Stimulated activated CD4-positive, alpha-beta T cell treated with anti-CD3 and anti-CD28 coated beads, Interleukin-1b, Interleukin-23, amount 100 ng/mL, for 24 hours (primary cell): Measurements from ENCODE around the gene KCTD5.
"Not testable (repeated sequence)": the region's sequence is repeated elsewhere in the genome, so short reads cannot be mapped to it uniquely, and the experiment has no call there.

Experiments
- DNase-seq, 4 experiments: peaks; one replicate each; pipeline ENCODE4 v3.0.0-alpha.2; 2020; ENCODE audit warnings: low read depth in 4 of 4, low spot score in 1 of 4

Gene KCTD5

DNA sequence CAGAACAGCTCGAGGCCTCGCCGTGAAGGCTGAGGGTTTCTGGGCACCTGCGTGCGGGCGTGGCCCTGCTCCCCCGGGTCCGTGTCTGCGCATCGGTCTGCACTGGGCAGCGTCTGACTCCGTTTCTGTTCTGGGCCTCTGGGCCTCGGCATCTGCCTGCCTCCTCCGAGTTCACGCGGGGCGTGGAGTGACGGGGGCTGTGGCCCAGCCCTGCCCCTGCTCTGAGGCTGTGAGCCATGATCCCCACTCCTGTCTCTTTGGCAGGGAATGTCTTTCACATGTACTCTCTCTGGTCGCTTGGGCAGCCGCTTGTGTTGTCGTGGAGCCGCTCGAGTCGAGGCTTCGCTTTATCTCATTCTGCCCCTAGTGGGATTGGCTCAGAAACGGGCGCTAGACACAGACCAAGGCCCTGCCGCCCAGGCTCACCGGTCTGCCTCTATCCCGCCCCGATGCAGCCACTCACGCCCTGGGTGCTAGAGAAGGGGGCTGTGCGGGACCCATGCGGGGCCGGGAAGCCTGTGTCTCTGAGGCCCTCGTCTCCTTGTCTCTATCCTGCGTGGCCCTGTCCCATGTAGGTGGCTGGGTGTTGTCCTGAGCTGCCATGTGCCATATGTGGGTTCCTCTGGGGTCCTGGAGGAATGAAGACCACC, 14.4 kb downstream of the KCTD5 start:
- DNase-seq = not testable (repeated sequence)

DNA sequence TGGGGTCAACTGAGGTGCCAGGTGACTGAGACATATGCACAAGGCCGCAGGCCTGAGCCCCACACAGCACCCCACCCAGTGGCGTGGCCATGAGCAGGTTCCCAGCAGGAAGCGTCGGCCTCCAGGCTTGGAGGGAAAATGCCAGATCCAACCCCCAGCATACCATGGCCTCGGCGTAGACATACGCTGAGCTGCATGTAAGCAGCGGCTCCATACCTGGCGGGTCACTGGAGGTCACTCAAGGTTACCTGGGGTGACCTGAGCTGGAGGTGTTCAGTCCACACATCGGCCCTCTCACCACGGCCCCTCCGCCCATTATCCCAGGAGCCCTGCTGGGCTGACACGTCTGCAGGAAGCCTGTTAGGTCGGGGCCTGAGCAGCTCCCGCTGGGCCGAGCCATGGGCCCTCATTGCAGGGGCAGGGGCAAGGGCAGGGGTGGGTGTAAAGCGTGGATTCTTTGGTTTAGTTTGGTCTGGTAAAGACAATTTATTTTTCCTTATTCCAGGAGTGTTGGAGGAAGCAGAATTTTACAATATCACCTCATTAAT, 15.2 kb downstream of the KCTD5 start:
- no peak for DNase-seq

DNA sequence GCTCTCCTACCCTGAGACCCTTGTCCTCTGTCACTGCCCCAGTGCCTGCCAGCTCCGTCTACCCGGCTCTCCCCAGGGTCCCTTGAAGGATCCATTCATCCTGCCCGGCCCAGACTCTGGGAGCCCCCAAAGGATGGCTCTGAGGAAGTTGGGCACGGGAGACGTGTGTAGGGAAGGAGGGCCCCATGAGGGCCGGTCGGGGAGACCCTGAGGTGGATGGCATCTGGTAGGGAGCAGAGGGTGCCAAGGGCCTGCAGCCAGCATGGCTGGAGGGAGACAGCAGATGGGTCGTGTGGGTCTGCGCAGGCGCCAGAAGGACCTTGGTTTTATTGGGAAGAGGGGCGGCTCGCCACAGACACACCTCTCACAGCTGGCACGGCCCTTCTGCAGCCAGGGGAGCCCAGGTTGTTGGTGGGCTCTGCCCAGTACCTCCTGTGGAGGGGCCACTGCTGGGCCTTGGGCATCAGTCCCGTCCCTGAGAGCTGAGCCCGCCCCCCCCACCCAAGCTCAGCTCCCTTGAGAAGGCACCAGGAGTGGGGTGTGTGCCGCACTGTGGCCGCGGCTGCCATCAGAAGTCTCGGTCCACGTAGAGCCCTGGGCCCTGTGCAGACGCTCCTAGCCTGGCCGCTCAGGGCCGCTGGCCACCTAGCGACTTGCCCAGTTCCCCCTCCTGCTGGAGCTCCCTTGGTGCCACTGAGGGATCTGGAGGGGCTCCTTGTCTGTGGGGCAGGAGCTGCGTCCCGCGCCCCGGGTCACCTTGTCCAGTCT, 16.0 kb downstream of the KCTD5 start:
- DNase-seq = no peak

DNA sequence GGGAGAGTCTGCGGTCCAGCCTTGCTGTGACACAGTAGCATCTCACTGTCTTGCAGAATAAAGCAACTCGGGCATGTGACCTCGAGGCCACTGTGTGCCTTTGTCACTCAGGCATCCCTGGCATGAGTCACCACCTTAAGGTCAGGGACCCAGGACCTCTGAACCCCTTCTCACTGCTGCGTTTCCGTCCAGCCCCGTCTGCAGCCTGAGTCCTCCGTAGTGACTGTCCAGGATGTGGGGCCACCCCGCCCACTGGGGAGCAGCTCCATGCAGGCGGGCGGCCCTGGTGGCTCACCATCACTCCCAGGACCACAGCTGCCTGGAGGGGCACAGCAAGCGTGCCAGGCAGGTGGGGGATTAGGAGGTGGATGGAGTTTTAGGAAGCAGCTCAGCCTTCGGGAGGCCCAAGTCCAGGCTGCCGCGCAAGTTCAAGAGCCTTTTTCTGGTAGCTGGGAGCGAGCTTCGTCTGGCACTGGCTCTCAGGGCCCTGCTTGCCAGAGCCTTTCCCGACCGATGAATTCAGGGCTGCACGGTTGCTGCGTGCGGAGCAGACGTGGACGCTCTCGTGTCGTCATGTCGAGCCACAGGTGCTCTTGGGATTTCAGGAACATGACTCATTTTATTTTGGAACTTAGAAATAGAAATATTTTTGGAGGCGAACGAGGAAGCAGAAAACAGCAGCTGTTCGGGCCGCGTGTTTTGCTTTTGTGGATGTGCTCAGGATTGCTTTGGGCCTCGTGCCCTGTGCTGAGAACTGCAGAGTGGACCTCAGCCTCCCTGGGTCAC, 16.8 kb downstream of the KCTD5 start:
- DNase-seq = no peak

DNA sequence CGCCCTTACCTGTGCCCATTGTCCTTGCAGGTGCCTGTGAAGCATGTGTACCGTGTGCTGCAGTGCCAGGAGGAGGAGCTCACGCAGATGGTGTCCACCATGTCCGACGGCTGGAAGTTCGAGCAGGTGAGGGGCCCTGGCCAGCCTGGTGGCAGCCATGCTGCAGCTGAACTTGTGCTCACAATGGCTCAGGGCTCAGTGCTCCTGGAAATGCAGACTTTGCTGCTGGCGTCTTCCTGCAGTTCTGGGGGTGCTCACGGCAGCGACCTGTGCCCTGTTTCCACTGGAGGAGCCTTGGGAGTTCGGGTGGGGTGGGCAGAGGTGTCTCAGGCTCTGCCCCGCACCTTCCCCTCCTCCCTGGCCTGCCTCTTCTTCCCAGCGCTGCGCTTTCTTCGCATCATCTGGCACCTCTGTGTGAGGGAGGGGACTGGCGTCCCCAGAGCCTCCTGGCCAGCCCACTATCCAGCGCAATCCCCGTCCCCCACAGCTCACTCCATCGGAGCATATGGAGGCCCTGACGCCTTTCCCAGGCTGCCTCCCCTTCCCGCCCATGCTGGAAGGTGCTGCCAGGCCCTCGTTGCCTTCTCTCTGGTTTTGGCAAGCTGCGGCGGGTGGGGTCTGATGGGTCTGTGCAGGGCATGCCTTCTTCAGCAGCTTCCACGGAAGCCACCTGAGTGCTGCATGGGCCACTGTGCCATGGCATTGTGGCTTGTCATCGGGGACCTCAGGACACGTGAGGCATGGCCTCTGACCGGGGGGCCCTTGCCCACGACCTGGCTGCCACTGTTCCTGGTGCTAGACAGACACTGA, 17.7 kb downstream of the KCTD5 start:
- no peak for DNase-seq

DNA sequence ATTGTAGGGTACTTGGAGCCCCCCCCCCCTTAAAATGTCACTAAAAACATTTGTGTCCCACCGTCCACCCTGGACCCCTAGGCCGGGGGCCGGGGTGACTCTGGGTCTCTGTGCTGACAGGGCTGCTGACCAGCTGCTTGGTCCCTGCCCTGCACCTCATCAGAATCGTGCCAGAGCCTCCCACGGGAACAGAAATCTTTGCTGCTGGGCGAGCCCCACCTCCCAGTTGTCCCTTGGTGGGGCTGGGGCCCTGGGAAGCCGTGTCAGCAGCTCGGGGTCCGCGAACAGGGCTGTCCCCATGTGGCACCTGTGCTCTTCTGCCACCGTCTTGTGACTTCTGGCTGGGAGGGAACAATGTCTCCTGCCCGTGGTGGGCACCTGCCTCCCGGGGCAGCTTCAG, 18.5 kb downstream of the KCTD5 start:
- DNase-seq = no peak

DNA sequence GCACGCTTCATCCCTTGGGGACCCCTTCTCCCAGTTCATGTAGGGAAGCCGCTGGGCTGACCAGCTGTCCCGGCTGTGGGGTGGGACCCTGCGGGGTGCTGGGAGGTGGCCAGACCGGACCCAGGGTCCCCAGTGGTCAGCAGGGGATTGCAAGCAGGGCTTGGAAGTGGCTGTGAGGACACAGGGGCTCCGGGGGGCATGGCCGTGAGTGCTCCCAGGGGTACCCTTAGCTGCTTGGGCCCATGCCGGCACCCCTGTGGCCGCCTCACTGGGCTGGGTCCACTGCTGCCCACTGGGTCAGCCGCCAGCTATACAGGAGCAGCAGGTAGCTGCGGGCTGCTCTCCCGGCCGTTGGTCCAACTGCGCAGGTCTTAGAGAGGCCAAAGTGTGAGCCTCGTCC, 18.9 kb downstream of the KCTD5 start:
- no peak for DNase-seq

DNA sequence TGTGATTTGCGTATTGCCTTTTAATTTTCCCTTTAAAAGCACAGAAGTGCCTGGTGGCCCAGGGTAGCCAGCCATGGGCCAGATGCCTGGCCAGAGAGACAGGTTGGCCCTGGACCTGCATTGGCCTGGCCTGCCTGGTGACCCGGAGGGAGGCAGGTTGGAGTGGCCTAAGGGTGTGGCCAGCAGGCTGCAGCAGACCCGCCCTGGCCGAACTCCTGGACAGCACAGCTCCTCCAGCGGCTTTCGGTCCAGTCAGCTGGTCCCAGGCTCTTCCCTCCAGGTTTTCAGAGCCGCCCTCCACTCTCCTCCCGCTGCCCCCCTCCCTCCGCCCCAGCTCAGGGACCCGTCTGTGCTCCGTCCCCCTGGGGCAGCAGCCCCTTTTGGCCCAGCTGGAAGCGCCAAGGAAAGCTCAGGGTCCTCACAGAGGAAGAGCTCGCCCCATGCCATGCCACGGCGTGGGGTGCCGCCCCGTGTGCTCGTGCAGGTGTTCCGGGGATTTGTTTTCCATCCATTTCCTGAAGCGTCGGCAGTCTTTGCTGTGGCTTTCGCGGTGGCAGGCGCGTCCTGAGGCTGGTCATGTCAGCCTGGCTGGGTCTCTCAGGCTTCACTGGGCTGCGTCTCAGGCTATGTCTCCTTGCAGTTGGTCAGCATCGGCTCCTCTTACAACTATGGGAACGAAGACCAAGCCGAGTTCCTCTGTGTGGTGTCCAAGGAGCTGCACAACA, 19.6 kb downstream of the KCTD5 start:
- DNase-seq = no peak

DNA sequence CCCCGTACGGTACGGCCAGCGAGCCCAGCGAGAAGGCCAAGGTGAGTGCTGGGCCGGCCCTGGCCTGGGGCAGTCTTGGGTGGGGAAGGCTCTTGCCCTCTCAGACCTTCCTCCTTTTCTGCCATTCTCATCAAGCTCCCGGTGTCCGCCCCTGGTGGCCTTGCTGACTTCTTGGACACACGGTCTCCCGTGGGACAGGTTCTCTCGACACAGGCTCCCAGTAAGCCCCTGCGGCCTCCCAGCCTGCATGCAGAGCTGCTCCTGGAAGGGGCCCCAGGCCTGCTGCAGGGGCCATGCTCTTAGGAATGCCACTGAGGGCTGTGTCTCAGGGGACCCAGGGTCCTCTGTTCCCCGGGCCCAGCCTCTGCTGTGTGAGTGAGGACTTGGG, 20.1 kb downstream of the KCTD5 start:
- DNase-seq = no peak

DNA sequence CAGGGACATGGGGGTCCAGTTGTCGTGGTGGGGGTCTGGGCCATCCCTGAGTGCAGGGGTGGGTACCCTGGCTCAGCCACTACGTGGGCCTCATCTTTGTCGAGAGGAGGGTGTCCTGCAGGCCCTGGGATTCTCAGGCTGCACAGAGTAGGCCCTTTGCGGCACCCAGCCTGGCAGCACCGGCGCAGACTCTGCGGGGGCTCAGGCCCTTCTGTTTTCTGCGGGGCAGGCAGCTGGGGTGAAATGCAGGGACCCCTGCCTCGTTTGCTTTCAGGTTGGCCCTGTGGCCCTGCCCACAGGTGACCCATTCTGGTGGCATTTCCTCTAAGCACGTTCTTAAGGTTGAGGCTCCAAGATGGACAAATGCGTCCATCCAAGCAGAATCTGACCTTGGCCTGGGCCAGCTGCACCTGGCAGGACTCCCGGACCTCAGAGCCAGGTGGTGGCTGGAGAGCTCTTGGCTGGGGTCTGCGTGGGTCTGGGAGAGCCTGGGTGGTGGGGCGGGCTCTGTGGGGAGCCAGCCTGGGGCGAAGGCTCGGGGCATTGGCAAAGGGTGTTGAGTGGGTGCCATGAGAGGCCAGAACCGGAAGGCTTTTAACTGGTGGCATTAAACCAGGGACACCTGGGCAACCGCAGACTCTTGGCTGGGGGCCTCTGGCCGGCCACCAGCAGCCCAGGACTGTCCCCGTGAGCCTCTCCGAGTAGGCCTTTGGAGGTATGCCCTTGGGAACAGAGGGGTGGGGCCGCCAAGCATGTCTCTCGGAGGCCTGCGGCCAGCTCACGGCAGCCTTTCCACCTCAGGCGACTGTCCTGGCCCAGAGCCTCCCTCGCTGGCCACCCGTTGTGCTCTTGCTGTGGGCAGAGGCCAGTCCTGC, 20.8 kb downstream of the KCTD5 start:
- DNase-seq = no peak

DNA sequence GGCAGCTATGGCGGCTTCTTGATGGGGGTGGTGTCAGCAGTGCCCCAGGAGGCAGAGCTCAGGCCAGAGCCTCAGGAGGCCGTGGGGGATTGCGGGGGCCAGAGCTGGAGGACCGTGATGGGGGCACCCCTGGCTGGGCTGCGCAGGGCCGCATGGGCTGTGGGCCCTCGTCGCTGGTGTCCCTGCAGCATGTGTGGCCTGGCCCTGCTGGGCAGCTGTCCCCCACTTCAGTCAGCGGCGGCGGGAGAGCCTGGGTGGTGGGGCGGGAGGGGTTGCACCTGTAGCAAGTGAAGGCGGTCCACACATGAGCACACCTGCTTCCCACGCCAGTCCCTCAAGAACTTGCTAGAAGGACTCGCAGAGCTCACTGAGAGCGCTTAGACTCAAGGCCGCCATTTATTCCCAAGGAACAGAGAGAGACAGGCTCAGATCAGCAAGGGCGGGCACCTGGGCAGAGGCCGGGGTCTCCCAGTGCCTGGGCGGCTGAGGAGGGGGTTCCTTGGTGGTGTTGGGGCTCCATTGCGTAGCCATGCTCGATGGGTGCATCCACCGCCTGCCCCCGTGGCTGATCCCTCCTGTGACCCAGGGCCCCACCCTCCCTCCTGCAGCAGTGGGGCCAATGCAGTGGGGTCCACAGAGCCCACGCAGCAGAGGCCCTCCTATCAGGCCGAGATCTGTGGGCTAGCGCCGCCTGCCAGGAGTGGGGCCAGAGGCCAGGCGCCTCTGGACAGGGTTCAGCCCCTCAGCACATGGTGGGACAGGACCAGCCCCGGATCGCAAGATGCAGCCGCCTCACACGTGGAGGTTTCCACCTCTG, 22.1 kb downstream of the KCTD5 start:
- DNase-seq = no peak

DNA sequence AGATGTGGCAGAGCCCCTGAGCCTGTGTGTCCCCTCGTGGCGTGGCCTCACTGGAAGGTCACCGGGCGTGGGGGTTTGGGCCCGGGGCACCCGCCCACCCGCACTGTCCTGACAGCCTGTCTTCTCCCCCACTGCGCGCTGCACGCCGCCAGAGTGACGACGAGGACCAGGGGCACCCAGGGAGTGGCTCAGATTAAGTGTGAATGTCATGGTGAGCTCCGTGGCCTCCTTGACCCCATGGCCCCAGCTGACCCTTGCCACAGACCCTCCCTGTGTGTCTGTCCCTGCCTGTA, 22.6 kb downstream of the KCTD5 start:
- no peak for DNase-seq

DNA sequence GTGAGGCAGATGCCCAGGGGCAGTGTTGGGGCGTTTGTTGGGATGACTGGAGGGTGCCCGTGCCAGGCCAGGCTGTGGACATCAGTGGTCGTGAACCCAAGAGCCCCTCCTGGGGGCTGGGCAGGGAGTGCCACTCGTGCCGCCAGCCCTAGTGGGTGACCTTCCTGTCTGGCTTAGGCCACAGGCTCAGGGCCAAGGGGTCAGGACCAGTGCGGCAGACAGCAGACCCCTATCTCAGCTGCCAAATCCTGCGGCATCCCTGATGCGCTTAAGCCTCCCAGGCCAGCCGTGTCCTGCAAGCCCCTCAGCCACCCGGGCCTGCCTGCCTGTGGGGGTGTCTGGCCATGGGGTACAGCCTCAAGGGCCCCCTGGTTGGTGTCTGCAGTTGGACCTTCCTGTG, 23.0 kb downstream of the KCTD5 start:
- DNase-seq = no peak

DNA sequence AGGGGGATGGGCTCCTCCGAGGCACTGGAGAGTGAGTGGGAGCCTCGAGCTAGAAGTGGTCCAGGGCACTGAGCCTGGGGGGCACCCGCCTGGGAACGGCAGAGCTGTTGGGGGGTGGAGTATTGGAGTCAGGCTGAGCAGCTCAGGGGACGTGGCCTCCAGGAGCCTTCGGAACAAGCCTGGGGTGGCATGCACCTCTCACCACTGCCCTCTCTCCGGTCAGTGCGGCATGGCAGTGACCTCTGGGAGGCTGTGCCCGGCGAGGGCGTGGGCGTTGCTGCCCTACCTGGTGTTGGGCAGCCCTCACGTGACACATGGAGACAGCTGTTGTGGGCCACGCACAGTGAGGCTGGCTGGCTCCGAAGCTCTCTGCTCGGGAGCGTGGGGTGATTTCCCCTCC, 23.8 kb downstream of the KCTD5 start:
- DNase-seq = no peak

DNA sequence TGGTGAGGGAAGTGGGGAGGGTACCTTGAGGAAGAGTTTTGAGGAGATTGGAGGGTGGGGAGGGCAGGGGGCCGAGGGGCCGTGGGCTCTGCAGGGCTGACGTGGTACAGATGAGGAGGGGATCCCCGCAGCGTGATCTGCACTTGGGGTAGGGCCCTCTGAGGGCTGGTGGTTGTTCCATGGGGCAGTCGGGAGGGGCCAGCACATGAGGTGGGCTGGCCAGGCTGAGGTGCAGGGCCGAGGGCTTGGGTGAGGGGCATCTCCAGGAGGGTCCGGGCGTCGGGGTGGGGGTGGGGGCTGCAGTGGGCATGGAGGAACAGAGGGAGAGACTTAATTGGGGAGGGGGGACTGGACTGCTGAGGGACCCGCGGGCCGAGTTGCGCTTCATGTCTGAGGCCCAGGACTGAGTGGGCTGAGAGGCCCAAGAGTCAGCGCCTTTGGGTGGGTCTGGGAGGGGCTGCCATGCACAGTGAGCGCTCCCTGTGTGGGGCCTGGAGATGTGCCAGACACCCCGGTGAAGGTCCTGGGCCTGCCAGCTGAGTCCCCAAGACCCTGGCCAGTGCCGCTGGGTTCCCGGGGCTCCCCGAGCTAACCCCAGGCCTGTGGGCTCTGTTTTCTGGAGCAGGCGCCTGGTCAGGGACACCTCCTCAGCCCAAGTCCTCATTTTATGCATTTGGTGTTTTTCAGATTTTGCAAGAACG, 24.4 kb downstream of the KCTD5 start:
- DNase-seq = no peak

DNA sequence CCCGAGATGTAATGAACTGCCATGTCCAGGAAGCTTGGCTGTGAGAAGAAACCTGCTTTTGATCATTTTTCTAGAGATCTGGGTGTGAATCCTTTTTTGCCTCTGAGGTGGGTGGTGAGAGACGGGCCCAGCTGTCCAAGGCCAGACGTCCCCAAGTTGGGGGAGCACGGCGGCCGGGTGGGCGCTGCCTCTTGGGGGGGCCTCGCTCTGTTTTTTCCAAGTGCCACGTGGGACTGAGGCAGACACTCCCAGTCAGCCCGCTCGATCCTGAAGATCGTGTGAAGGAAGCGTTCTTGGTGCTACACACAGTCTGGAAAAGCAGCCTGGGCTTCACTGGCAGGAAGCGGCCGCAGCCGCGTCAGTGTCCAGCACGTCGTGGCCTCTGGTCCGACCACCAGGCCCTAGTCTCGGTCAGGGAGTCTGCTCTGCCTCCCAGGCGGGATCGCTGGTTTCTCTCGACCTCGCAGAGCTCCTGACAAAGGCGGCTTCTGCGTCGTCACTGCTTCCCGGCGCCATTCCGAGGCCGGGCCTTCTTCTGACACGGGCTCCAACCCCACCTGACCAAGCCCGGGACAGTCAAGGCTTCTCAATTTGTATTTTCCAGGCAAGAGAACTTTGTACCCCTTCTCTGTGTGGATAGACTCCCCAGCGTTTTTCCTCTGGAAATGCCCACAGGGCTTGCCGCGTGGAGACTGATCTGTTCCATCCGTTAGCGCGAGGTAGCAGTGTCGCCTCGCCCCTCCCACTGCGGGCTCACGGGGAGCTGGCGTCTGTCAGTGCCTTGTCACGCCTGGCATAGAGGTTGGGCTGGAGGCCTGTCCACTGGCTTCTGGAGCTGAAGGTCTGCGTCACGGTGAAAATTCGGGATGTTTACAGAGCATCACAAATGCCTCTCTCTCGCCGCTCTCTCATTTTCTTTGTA, 25.3 kb downstream of the KCTD5 start:
- DNase-seq = no peak

DNA sequence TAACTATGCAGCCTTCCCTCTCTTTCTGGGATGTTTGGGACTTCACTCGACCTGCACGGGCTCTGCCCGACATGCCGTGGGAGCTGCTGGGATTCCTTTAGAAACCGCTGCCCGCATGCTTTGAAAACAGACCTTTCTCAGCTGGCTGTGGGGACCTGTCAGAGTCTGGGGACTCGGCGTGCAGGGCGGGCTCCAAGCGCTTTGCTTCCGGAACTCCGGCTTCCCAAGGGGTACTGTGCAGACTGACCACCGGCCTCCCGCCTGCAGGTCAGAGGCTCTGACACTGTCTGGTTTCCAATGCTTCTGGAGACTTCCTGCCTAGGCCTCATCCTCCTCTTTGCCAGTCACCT, 25.9 kb downstream of the KCTD5 start:
- DNase-seq = no peak
